ENCODE data around the gene SLC38A3.

SLC38A3 gene

GRCh38 chr3:50264383-50264963, 59.4 kb downstream of the SLC38A3 start:
- in situ Hi-C loops (cut with MboI; ENCODE audit: low sequenced_read_pairs), result no loop called here

DNA sequence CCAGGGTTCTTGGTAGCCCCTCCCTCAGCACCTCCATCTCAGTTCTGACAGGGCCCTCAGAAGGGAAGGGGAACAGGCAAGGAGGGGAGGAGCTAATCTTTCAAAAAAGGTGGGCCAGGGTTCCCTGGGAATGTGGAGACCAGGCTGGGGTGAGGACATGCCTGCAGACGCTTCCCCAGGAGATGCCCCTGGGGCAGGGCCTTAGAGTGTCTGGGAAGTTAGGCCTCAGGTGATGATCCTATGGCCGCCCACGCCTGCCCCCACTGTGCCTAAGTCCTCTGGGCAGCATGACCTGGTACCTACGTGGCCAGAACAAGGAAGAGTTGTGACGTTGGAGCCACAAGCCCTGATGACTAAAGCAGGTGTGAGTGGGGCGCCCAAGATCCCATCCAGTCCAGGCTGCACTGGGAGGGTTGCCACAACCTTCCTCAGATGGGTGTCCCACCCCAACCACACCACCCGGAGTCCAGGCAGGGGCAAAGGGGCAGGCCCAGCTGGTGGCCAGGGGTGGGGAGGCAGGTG, 60.0 kb downstream of the SLC38A3 start:
- in situ Hi-C loops (cut with MboI; ENCODE audit: low sequenced_read_pairs), result no loop called here

DNA sequence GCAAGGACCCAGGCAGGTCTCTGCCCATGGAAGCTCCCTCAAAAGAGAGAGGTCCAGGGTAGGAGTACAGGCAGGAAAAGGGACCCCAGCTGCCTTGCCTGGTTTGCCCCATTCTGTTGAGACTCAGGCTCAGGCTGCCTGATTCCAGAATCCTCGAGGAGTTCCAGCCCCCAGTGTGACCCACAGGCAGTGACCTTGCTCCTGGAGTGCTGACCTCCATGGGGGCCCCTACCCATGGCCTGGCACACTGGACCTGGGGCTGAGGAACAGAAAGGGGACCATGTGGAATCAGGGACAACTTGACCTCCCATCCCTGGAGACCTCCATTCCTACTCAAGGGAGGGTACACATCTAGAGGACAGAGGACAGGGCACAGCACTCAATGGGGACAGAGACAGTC, 60.5 kb downstream of the SLC38A3 start:
- in situ Hi-C loops (cut with MboI; ENCODE audit: low sequenced_read_pairs), result no loop called here

DNA sequence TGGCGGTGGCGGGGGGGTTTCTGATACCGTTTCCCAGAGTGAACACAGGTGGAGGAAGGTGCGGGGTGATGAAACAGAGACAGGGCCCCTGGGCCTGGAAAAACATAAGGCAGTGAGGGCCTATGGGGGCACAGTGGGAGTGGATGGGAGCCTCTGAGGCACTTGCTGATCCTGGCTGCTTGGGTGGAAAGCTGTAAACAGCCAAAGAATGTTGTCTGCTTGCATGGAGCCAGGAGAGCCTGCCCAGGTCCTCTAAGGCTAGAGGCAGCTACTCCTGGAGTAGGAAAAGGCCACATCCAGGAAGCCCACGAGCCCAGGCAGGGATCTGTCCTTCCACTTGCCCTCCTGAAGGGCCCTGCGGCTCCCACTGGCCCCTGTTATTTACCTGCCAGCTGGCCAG, 60.9 kb downstream of the SLC38A3 start:
- in situ Hi-C loops (cut with MboI; ENCODE audit: low sequenced_read_pairs), result no loop called here

GRCh38 chr3:50266836-50267235, 61.8 kb downstream of the SLC38A3 start:
- in situ Hi-C loops (cut with MboI; ENCODE audit: low sequenced_read_pairs), result no loop called here

DNA sequence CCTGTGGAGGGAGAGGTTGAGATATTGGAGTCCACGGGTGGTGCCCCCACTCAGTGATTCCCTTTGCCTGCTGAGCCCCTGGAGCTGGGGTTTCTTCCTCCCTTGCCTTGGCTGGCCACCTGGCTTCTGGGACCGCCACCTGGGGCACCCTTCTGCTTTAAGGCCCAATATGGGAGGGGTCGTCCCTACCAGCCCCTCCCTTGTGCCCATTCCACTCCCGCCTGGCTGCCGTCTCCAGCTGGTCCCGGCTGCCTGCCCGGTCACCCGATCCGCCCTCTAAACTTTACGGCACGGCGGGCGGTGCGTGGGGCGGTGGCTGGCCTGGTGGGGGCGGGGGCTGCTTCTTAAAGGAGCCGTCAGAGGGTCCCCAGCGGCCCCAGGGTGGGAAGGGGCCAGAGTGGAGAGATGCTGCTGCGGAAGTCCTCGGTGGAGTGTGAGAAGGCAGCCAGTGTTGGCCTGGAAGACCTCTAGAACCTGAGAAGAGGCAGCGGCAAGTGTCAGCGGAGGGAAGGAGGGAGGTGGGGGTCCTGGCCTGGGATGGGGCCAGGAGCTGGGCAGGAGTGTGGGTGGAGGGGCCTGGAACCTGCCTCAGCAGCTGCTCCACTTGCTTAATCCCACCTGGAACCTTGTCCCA, 62.3 kb downstream of the SLC38A3 start:
- in situ Hi-C loops (cut with MboI; ENCODE audit: low sequenced_read_pairs), result no loop called here

DNA sequence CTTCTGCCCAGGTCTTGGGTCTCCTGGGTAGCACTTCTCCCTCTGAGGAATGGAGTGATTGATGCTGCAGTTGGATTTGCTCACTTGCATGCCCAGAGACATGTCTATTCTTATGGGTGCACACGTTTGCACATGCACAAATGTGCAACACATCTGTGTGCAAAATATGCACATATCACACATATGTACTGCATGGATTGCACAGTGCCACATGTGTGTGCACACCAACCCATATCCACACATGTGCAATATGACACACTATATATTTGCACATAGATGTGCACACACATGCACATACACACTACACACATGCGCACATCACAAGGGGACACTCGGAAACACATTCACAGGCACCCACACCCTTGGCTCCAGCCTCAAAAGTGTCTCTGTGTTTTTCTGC, 63.2 kb downstream of the SLC38A3 start:
- in situ Hi-C loops (cut with MboI; ENCODE audit: low sequenced_read_pairs), result no loop called here

- in situ Hi-C loops (cut with MboI; ENCODE audit: low sequenced_read_pairs), result no loop called here
These were observed 63.8 kb downstream of the SLC38A3 start, which contains the start of gene SEMA3B for GRCh38 chr3:50268703-50269451. TSS of gene SEMA3B (plus strand) at chr3:50269147. CDS start at chr3:50269241, 94 bp downstream.

- in situ Hi-C loops (cut with MboI; ENCODE audit: low sequenced_read_pairs), result no loop called here
These were observed 64.4 kb downstream of the SLC38A3 start for GRCh38 chr3:50269460-50269859.

DNA sequence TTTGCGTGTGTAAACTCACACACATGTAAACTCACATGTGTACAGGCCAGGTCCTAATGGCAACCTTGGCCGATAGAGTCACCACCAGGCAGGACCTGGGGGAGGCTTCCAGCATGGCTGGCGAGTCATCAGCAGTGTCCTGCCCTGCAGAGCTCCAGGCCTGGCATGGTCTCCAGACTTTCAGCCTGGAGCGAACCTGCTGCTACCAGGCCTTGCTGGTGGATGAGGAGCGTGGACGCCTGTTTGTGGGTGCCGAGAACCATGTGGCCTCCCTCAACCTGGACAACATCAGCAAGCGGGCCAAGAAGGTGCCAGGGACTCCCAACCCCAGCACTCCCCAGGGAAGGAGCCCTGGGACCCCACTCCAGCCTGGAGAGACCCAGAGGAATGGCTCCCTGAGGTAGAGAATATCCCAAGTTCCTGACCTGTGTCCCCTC, 64.9 kb downstream of the SLC38A3 start:
- in situ Hi-C loops (cut with MboI; ENCODE audit: low sequenced_read_pairs), result no loop called here

DNA sequence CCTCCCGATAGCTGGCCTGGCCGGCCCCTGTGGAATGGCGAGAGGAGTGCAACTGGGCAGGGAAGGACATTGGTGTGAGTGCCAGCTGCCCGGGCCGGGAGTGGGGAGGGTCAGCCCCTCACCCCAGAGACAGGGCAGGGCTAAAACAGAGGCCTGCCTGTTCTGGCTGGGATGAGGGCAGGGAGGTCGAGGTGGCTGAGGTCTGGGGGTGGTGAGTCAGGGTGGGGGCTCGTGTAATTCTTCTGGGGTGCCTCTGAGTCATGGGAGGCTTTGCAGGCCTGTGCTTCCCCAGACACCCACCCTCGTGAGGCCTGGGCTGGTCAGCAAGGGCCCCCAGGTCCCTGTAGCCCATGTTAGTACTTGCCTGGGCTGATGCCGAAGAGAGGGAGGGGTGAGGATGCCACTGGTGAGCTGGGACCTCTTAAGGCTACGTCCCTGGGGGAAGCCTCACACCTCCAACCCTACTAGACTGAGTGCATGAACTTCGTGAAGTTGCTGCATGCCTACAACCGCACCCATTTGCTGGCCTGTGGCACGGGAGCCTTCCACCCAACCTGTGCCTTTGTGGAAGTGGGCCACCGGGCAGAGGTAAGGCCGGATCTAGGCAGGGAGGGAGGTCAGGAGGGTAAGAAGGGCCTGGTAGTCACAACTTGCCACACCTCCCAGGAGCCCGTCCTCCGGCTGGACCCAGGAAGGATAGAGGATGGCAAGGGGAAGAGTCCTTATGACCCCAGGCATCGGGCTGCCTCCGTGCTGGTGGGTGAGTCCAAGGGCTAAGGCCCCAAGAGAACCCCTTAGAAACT, 65.6 kb downstream of the SLC38A3 start:
- in situ Hi-C loops (cut with MboI; ENCODE audit: low sequenced_read_pairs), result no loop called here

Data from HL-60/S4 (cell line).